GM12875 (cell line): ENCODE data around the gene SART3.

ENCODE experiments used
- H3K4me3 ChIP-seq: one replicate; pipeline ENCODE4 v1.5.1; 2011; ENCODE audit warnings: low read depth, low read length, control low read depth
- TF ChIP-seq, protein P1 (sequence below): IDR thresholded peaks from 2 replicates; pipeline ENCODE4 v1.5.1; 2011; ENCODE audit warnings: low read depth, mild to moderate bottlenecking, control low read depth, inconsistent platforms, low read length, moderate library complexity, borderline replicate concordance; ENCODE audit not compliant: insufficient read depth

Gene SART3

DNA sequence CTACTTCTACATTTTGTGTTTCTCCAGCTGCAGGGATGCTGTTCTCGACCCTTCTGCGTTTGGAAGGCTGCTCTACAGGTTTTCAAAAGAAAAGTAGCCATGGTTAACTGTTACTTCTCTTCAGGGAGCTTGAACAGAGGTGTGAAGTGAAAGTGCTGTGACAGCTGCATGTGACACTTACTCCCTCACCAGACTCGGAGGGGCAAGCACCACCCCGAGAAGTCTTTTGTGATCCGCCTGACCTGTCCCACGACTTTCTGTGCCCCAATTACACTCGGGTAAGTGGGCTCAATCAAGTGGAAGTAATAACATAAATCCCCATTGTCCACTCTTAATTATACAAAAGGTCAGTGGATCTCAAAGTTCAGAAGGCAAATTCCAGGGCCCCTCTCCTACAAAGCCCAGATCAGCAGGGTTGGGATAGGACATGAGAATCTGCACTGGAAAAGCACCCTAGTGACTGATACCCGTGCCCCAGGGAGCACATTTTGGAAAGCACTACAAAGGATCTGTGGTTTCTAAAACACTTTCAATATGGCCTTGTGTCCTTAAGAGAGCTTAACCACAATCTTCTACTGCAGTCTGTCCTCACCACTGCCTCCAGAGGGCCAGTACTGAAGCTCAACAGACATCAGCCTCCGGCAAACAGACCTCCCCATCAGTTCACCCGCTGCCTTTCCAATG is 34.3 kb downstream of the SART3 start:
- no peak overlapping the region for H3K4me3 ChIP-seq
- TF ChIP-seq, protein P1, sequence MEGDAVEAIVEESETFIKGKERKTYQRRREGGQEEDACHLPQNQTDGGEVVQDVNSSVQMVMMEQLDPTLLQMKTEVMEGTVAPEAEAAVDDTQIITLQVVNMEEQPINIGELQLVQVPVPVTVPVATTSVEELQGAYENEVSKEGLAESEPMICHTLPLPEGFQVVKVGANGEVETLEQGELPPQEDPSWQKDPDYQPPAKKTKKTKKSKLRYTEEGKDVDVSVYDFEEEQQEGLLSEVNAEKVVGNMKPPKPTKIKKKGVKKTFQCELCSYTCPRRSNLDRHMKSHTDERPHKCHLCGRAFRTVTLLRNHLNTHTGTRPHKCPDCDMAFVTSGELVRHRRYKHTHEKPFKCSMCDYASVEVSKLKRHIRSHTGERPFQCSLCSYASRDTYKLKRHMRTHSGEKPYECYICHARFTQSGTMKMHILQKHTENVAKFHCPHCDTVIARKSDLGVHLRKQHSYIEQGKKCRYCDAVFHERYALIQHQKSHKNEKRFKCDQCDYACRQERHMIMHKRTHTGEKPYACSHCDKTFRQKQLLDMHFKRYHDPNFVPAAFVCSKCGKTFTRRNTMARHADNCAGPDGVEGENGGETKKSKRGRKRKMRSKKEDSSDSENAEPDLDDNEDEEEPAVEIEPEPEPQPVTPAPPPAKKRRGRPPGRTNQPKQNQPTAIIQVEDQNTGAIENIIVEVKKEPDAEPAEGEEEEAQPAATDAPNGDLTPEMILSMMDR = no peak

DNA sequence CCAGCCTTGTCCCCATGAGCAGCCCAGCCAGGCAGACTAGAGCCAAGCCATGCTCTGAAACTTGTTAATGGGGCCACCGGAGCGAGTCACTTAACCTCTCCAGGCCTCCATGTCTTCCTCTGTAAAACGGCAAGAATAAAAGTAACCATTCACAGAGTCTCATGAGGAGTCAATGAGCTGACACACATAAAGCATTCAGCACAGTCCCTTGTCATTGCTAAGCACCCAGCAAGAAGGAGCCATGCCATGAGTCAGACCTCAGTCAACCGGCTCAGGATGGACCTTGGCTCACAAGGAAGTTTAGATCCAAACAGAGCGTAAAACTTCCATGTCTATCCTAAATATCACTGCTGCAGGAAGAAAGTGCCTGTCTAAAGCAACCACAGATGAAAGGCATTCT is 35.3 kb downstream of the SART3 start:
- no peak overlapping the region for H3K4me3 ChIP-seq
- TF ChIP-seq, protein P1 = no peak

DNA sequence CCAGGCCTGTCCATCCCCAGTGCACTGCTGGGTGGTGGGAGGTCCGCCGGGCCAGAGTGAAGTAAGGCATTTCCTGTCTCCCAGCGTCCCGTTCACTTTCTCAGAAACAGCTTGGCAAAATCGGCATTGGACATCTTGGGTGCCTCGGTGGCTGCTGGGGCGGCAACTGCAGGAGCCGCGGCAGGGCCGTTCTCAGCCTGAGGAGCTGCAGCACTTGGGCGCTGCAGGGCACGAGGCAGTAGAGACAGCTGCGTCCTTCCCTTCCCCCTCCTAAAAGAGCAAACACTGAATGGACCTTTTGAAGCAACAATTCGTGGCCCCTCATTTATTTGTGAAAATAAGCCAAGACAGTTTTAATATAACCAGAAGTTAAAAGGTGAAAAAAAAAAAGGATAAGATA is 37.6 kb downstream of the SART3 start:
- TF ChIP-seq, protein P1 = no peak

DNA sequence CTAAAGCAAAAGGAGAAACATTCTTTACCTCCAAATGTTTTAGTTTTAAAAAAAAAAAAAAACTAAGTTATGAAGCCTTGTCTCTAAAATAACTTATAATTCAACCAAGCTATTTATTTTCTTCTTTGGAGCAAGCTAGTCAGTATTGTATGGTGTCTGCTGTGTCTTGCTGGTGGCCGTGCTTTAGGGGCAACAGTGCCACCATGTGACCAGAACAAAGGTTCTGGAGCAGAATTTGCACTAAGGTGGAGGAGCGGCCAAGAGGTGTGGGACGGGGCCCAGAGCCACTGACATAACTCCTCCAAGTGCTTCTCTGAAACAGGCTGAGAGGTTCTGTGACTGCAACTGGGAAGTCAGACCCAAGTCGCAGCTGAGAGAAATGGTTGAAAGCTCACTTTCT is 41.4 kb downstream of the SART3 start:
- TF ChIP-seq, protein P1 = 0 out of 2 replicates have a peak, but pooled peaks have one; percentile 7
- H3K4me3 ChIP-seq = no peak overlapping the region

More for the DNA sequence above, 37.6 kb downstream of the SART3 start:
- H3K4me3 ChIP-seq = no peak overlapping the region

DNA sequence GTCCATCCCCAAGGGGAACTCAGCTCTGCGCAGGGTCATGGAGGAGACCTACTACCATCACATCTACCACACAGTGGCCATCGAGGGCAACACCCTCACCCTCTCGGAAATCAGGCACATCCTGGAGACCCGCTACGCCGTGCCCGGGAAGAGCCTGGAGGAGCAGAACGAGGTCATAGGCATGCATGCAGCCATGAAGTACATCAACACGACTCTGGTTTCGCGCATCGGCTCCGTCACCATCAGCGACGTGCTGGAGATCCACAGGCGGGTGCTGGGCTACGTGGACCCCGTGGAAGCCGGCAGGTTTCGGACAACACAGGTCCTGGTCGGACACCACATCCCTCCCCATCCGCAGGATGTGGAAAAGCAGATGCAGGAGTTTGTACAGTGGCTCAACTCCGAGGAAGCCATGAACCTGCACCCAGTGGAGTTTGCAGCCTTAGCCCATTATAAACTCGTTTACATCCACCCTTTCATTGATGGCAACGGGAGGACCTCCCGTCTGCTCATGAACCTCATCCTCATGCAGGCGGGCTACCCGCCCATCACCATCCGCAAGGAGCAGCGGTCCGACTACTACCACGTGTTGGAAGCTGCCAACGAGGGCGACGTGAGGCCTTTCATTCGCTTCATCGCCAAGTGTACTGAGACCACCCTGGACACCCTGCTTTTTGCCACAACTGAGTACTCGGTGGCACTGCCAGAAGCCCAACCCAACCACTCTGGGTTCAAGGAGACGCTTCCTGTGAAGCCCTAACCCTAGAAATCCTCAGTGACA is 42.1 kb downstream of the SART3 start:
- TF ChIP-seq, protein P1 = no peak

DNA sequence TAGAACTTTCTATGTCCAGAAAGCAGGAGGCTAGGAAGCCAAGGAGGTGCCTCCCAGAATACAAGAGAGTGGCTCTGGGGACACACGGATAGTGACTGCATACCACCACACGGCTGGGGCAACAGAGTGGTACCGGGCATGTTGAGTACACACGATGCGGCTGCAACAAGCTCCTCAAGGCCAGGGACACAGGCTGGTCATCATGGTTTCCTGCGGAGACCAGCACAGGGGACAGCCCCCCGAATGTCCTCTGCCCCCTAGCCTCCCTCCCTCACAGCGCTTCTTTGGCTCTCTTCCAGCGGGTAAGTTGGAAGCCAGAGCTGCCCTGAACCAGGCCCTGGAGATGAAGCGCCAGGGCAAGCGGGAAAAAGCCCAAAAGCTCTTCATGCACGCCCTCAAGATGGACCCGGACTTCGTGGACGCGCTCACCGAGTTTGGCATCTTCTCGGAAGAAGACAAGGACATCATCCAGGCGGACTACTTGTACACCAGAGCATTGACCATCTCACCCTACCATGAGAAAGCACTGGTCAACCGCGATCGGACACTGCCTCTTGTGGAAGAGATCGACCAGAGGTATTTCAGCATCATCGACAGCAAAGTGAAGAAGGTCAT is 42.8 kb downstream of the SART3 start:
- no peak overlapping the region for H3K4me3 ChIP-seq

More for the DNA sequence above, 42.1 kb downstream of the SART3 start:
- no peak overlapping the region for H3K4me3 ChIP-seq

More for the DNA sequence above, 42.8 kb downstream of the SART3 start:
- TF ChIP-seq, protein P1 = no peak
